ENCODE data around the gene NFIB. TPM values are rescaled to one million over a fixed set of nuclear protein-coding genes. Genes with fewer than 3 reads are reported as not detected.

Gene NFIB
- total RNA-seq, 1 donor from 2014 or later, result 9.4 TPM

GRCh38 chr9:14246951-14247350, 67.0 kb downstream of the NFIB start:
- TF ChIP-seq, protein P1, sequence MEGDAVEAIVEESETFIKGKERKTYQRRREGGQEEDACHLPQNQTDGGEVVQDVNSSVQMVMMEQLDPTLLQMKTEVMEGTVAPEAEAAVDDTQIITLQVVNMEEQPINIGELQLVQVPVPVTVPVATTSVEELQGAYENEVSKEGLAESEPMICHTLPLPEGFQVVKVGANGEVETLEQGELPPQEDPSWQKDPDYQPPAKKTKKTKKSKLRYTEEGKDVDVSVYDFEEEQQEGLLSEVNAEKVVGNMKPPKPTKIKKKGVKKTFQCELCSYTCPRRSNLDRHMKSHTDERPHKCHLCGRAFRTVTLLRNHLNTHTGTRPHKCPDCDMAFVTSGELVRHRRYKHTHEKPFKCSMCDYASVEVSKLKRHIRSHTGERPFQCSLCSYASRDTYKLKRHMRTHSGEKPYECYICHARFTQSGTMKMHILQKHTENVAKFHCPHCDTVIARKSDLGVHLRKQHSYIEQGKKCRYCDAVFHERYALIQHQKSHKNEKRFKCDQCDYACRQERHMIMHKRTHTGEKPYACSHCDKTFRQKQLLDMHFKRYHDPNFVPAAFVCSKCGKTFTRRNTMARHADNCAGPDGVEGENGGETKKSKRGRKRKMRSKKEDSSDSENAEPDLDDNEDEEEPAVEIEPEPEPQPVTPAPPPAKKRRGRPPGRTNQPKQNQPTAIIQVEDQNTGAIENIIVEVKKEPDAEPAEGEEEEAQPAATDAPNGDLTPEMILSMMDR (IDR thresholded peaks at IDR 0.05; ENCODE audit: insufficient read depth, low read depth, low read length), result no peak
- no peak for TF ChIP-seq EZH2 (IDR thresholded peaks at IDR 0.05; ENCODE audit: insufficient read depth, low read length)
- Histone ChIP-seq H2AFZ (ENCODE audit: low read depth, low read length) (no peak overlapping the region), H3K27me3 (ENCODE audit: insufficient read depth, low read length) (no peaks in the 10 kb centered on the region), H3K4me3 (ENCODE audit: insufficient read depth, low read depth, low read length) (no peak overlapping the region), H3K79me2 (ENCODE audit: insufficient read depth, low read length) (peaks cover 75% of the 10 kb centered on the region), H3K27ac (ENCODE audit: low read depth, low read length) (no peak overlapping the region), H3K4me2 (ENCODE audit: low read length) (no peak overlapping the region), H4K20me1 (ENCODE audit: insufficient read depth, low read length) (peaks cover 11% of the 10 kb centered on the region), H3K36me3 (ENCODE audit: insufficient read depth, low read length) (no peaks in the 10 kb centered on the region), H3K9ac (ENCODE audit: low read length) (peak overlapping the region; percentile 23), H3K4me1 (ENCODE audit: insufficient read depth, low read length) (peaks cover 37% of the 10 kb centered on the region), H3K9me3 (ENCODE audit: insufficient read depth, low read depth, low read length) (no peaks in the 10 kb centered on the region)
- no peak for FAIRE-seq
- H3K9me3 Mint-ChIP-seq (ENCODE audit: unreplicated experiment), result no peaks in the 10 kb centered on the region
- H3K27me3 Mint-ChIP-seq (ENCODE audit: low read depth, unreplicated experiment), result no peaks in the 10 kb centered on the region
- H3K4me1 Mint-ChIP-seq (ENCODE audit: low read depth, unreplicated experiment), result peaks cover 35% of the 10 kb centered on the region
- no peaks in the 10 kb centered on the region for H3K36me3 Mint-ChIP-seq (ENCODE audit: low read depth, unreplicated experiment)
- H3K4me3 Mint-ChIP-seq (ENCODE audit: unreplicated experiment), result no peak overlapping the region
- H3K27ac Mint-ChIP-seq (ENCODE audit: unreplicated experiment), result peak overlapping the region; percentile 89
- peak; percentile 35 for DNase-seq (ENCODE audit: low read depth)

DNA sequence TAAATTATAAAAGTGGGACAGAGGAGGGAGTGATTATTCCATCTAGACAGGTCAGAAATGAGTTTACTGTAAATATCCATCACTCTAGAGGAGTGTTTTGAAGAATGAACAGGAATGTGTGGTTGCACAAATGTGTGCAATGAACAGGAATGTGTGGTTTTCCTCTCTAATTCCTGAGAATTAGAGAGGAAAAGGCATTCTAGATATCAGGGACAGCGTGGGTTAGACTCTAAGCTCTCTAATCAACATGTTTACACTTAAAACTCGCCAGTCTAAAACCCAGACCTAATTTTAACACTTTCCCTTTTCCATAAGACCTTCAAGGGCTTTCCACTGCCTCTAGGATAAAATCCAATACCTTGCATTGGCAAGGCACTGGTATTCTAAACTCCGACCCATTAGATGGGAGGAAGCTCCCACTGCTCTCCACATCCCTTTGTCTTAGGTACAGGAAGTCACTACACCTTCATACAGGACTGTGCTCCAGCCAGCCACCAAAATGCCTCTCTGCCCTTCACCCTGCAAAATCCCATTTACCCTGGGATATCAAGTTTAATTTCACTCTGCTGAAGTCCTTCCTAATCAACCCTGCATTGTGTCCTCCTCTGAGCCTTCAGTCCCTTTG, 67.9 kb downstream of the NFIB start:
- Histone ChIP-seq H2AFZ (ENCODE audit: low read depth, low read length) (no peak overlapping the region), H3K9me3 (ENCODE audit: insufficient read depth, low read depth, low read length) (no peaks in the 10 kb centered on the region), H3K36me3 (ENCODE audit: insufficient read depth, low read length) (no peaks in the 10 kb centered on the region), H4K20me1 (ENCODE audit: insufficient read depth, low read length) (peaks cover 5% of the 10 kb centered on the region), H3K4me2 (ENCODE audit: low read length) (peak overlapping the region; percentile 75), H3K27ac (ENCODE audit: low read depth, low read length) (peak overlapping the region; percentile 40), H3K27me3 (ENCODE audit: insufficient read depth, low read length) (no peaks in the 10 kb centered on the region), H3K79me2 (ENCODE audit: insufficient read depth, low read length) (peaks cover 84% of the 10 kb centered on the region), H3K4me3 (ENCODE audit: insufficient read depth, low read depth, low read length) (peak overlapping the region; percentile 8), H3K4me1 (ENCODE audit: insufficient read depth, low read length) (peaks cover 28% of the 10 kb centered on the region), H3K9ac (ENCODE audit: low read length) (peak overlapping the region; percentile 23)
- FAIRE-seq (peak; percentile 80), DNase-seq (ENCODE audit: low read depth) (peak; percentile 86)
- H3K27ac Mint-ChIP-seq (ENCODE audit: unreplicated experiment), result peak overlapping the region; percentile 89
- H3K4me1 Mint-ChIP-seq (ENCODE audit: low read depth, unreplicated experiment), result peaks cover 26% of the 10 kb centered on the region
- no peaks in the 10 kb centered on the region for H3K9me3 Mint-ChIP-seq (ENCODE audit: unreplicated experiment)
- no peak for TF ChIP-seq EZH2 (IDR thresholded peaks at IDR 0.05; ENCODE audit: insufficient read depth, low read length)
- TF ChIP-seq, protein P1 (IDR thresholded peaks at IDR 0.05; ENCODE audit: insufficient read depth, low read depth, low read length), result no peak
- H3K4me3 Mint-ChIP-seq (ENCODE audit: unreplicated experiment), result no peak overlapping the region
- no peaks in the 10 kb centered on the region for H3K36me3 Mint-ChIP-seq (ENCODE audit: low read depth, unreplicated experiment)
- H3K27me3 Mint-ChIP-seq (ENCODE audit: low read depth, unreplicated experiment), result no peaks in the 10 kb centered on the region

- no peaks in the 10 kb centered on the region for H3K27me3 ChIP-seq (ENCODE audit: insufficient read depth, low read length)
- H4K20me1 ChIP-seq (ENCODE audit: insufficient read depth, low read length), result no peaks in the 10 kb centered on the region
- H3K9ac ChIP-seq (ENCODE audit: low read length), result no peak overlapping the region
- Mint-ChIP-seq H3K4me3 (ENCODE audit: unreplicated experiment) (no peak overlapping the region), H3K27me3 (ENCODE audit: low read depth, unreplicated experiment) (no peaks in the 10 kb centered on the region), H3K27ac (ENCODE audit: unreplicated experiment) (no peak overlapping the region), H3K4me1 (ENCODE audit: low read depth, unreplicated experiment) (peaks cover 29% of the 10 kb centered on the region), H3K36me3 (ENCODE audit: low read depth, unreplicated experiment) (no peaks in the 10 kb centered on the region), H3K9me3 (ENCODE audit: unreplicated experiment) (no peaks in the 10 kb centered on the region)
- DNase-seq (ENCODE audit: low read depth) (no peak), FAIRE-seq (no peak)
- peaks cover 78% of the 10 kb centered on the region for H3K79me2 ChIP-seq (ENCODE audit: insufficient read depth, low read length)
- no peak overlapping the region for H3K27ac ChIP-seq (ENCODE audit: low read depth, low read length)
- TF ChIP-seq EZH2 (IDR thresholded peaks at IDR 0.05; ENCODE audit: insufficient read depth, low read length), result no peak
- TF ChIP-seq, protein P1 (IDR thresholded peaks at IDR 0.05; ENCODE audit: insufficient read depth, low read depth, low read length), result no peak
- no peaks in the 10 kb centered on the region for H3K36me3 ChIP-seq (ENCODE audit: insufficient read depth, low read length)
- H3K4me3 ChIP-seq (ENCODE audit: insufficient read depth, low read depth, low read length), result no peak overlapping the region
- H3K4me2 ChIP-seq (ENCODE audit: low read length), result no peak overlapping the region
- H3K9me3 ChIP-seq (ENCODE audit: insufficient read depth, low read depth, low read length), result no peaks in the 10 kb centered on the region
- H3K4me1 ChIP-seq (ENCODE audit: insufficient read depth, low read length), result peaks cover 32% of the 10 kb centered on the region
- no peak overlapping the region for H2AFZ ChIP-seq (ENCODE audit: low read depth, low read length)
Measured at GRCh38 chr9:14243514-14244042, 70.4 kb downstream of the NFIB start.
